H1 (cell line): ENCODE data around the gene NRROS.

Experiments used
- BACH1 ChIP-seq: IDR thresholded peaks from 2 replicates; pipeline ENCODE4 v1.6.1; 2012; ENCODE audit warnings: low read length, improper control_type of control experiment
- BCL11A ChIP-seq, 2 experiments: IDR thresholded peaks; one replicate each; pipeline ENCODE4 v1.6.1; 2011; ENCODE audit warnings: low read depth in 2 of 2, low read length in 2 of 2, mild to moderate bottlenecking in 2 of 2
- CEBPB ChIP-seq: IDR thresholded peaks from 2 replicates; pipeline ENCODE4 v1.6.1; 2012; ENCODE audit warnings: low read depth, low read length
- CREB1 ChIP-seq: IDR thresholded peaks from 2 replicates; pipeline ENCODE4 v1.6.1; 2012; ENCODE audit warnings: inconsistent platforms
- CTCF ChIP-seq, 3 experiments: IDR thresholded peaks; 1 replicate in 2 of 3; 2 replicates in 1 of 3; pipeline versions ENCODE4 v1.5.1 to v1.6.1; 2011; ENCODE audit warnings: low read length in 3 of 3, mild to moderate bottlenecking in 3 of 3, inconsistent platforms in 2 of 3, low read depth in 1 of 3, moderate library complexity in 1 of 3; ENCODE audit not compliant: insufficient read depth in 1 of 3; ENCODE audit errors: control extremely low read depth in 1 of 3
- JUN ChIP-seq: IDR thresholded peaks from 2 replicates; pipeline ENCODE4 v1.6.1; 2011; ENCODE audit warnings: low read depth, mild to moderate bottlenecking, improper control_type of control experiment, low read length
- POLR2A ChIP-seq, 2 experiments: IDR thresholded peaks; 1 replicate in 1 of 2; 2 replicates in 1 of 2; pipeline ENCODE4 v1.6.1; 2011; ENCODE audit warnings: low read depth in 2 of 2, low read length in 2 of 2, mild to moderate bottlenecking in 2 of 2; ENCODE audit errors: control extremely low read depth in 1 of 2
- RAD21 ChIP-seq, 2 experiments: IDR thresholded peaks in 1 of 2; conservative IDR thresholded peaks in 1 of 2; 2 replicates each; pipeline ENCODE4 v1.6.1; 2011; ENCODE audit warnings: low read depth in 2 of 2, low read length in 2 of 2, improper control_type of control experiment in 1 of 2, inconsistent platforms in 1 of 2, mild to moderate bottlenecking in 1 of 2, moderate library complexity in 1 of 2
- RXRA ChIP-seq: IDR thresholded peaks from 2 replicates; pipeline ENCODE4 v1.6.1; 2011; ENCODE audit warnings: low read depth, mild to moderate bottlenecking, low read length, moderate library complexity; ENCODE audit not compliant: insufficient read depth
- SIN3A ChIP-seq, 2 experiments: IDR thresholded peaks in 1 of 2; conservative IDR thresholded peaks in 1 of 2; 2 replicates each; pipeline ENCODE4 v1.6.1; 2011 to 2012; ENCODE audit warnings: low read length in 2 of 2, improper control_type of control experiment in 1 of 2, low read depth in 1 of 2, mild to moderate bottlenecking in 1 of 2
- TAF1 ChIP-seq: IDR thresholded peaks from 2 replicates; pipeline ENCODE4 v1.6.1; 2011; ENCODE audit warnings: mild to moderate bottlenecking, low read depth, low read length

- TF ChIP-seq CTCF (IDR thresholded peaks at IDR 0.05; ENCODE audit: control extremely low read depth in 1 of 3, insufficient read depth in 1 of 3, low read depth in 1 of 3, low read length in 3 of 3) (no peak), POLR2A (IDR thresholded peaks at IDR 0.05; ENCODE audit: control extremely low read depth in 1 of 2, low read depth in 2 of 2, low read length in 2 of 2) (no peak), TAF1 (no peak), RAD21 (IDR thresholded peaks at IDR 0.05 in 1 of 2, conservative IDR thresholded peaks at IDR 0.05 in 1 of 2; ENCODE audit: low read depth in 2 of 2, low read length in 2 of 2) (no peak), RXRA (no peak), BACH1 (no peak), CREB1 (no peak), BCL11A (IDR thresholded peaks at IDR 0.05; ENCODE audit: low read depth in 2 of 2, low read length in 2 of 2) (no peak), CEBPB (no peak), SIN3A (conservative IDR thresholded peaks at IDR 0.05 in 1 of 2, IDR thresholded peaks at IDR 0.05 in 1 of 2; ENCODE audit: low read depth in 1 of 2, low read length in 2 of 2) (no peak), JUN (no peak)
Observed at GRCh38 chr3:196643201-196643749, 3.8 kb downstream of the NRROS start.
